HepG2 (cell line): ENCODE measurements around the gene TMEM184B.

ENCODE experiments used
- ESRRA ChIP-seq: sonication (generic); formaldehyde crosslinking; IDR thresholded peaks from 2 replicates; pipeline ENCODE4 v1.5.1; 2020; ENCODE audit warnings: mild to moderate bottlenecking, low read depth, missing genetic modification reagents
- NONO ChIP-seq, 2 experiments: fragments of 450-650 bp in 1 of 2; sonication (generic) in 1 of 2; formaldehyde crosslinking in 1 of 2; IDR thresholded peaks in 1 of 2; conservative IDR thresholded peaks in 1 of 2; 2 replicates each; pipeline versions ENCODE4 v1.6.1 to v1.8.0; 2017 to 2022; ENCODE audit warnings: mild to moderate bottlenecking in 1 of 2, missing genetic modification reagents in 1 of 2, moderate library complexity in 1 of 2
- RAD21 ChIP-seq: fragments of 450-650 bp; formaldehyde crosslinking; IDR thresholded peaks from 2 replicates; pipeline ENCODE4 v1.5.0; 2020; ENCODE audit warnings: mild to moderate bottlenecking
- ZFX ChIP-seq: sonication (generic); formaldehyde crosslinking; IDR thresholded peaks from 2 replicates; pipeline ENCODE4 v1.4.0; 2020; ENCODE audit warnings: mild to moderate bottlenecking, low read depth, missing genetic modification reagents, moderate library complexity
- ZNF441 ChIP-seq: sonication (generic); formaldehyde crosslinking; IDR thresholded peaks from 2 replicates; pipeline ENCODE4 v1.7.0; 2021; ENCODE audit warnings: missing genetic modification reagents, borderline replicate concordance
- ZNF883 ChIP-seq: sonication (generic); formaldehyde crosslinking; IDR thresholded peaks from 2 replicates; pipeline ENCODE4 v1.5.1; 2020; ENCODE audit warnings: mild to moderate bottlenecking, missing genetic modification reagents; ENCODE audit errors: not compliant biosample characterization

DNA sequence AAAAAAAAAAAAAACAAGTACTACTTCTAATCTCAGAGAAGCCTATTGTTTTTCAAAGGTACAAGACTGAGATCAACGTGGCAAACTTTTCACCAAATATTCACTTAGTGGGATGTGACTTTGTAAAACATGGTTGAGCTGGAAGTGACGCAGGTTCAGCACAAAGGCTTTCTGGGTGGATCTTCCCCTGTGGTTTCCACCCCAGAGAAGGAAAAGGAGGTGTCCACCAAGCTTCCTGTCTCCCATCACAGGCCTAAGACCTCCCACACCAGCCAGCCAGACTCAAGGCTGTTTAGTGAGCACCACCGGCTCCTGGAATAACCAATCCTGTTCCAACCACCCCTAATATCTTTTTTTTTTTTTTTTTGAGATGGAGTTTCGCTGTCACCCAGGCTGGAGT, 5.7 kb downstream of the TMEM184B start:
- TF ChIP-seq ZNF441 (CRISPR knock-in tag): no peak
- no peak for TF ChIP-seq ESRRA (CRISPR knock-in tag)
- TF ChIP-seq NONO (IDR thresholded peaks at IDR 0.05): no peak
- TF ChIP-seq NONO (CRISPR knock-in tag; conservative IDR thresholded peaks at IDR 0.05): no peak
- TF ChIP-seq RAD21: no peak
- no peak for TF ChIP-seq ZFX (CRISPR knock-in tag)
- TF ChIP-seq ZNF883 (CRISPR knock-in tag): no peak
